K562 (cell line): ENCODE data around the gene CDH6. TPM values are rescaled to one million over a fixed set of nuclear protein-coding genes. Genes with fewer than 3 reads are reported as not detected.

Experiments
- ARID2 ChIP-seq: fragments of 450-650 bp; IDR thresholded peaks from 2 replicates; pipeline ENCODE4 v1.6.1; 2017; ENCODE audit warnings: antibody characterized with exemption, mild to moderate bottlenecking
- CAMTA2 ChIP-seq: fragments of 250-450 bp; sonication (Bioruptor Pico); conservative IDR thresholded peaks from 2 replicates; pipeline ENCODE4 v1.5.1; 2022
- CBX1 ChIP-seq: sonication (generic); IDR thresholded peaks from 2 replicates; pipeline ENCODE4 v1.6.1; 2016; ENCODE audit warnings: antibody characterized with exemption, low read depth, mild to moderate bottlenecking
- CHD1 ChIP-seq: fragments of 200-600 bp; sonication (generic); IDR thresholded peaks from one replicate; pipeline ENCODE4 v1.6.1; 2012; ENCODE audit warnings: mild to moderate bottlenecking, moderate library complexity, low read length, inconsistent platforms
- MEF2D ChIP-seq: conservative IDR thresholded peaks from 2 replicates; pipeline ENCODE4 v1.6.1; 2016; ENCODE audit warnings: low read depth, missing genetic modification characterization, missing compliant biosample characterization
- NR2C1 ChIP-seq, 2 experiments: fragments of 450-650 bp; IDR thresholded peaks; 2 replicates each; pipeline ENCODE4 v1.6.1; 2017; ENCODE audit warnings: mild to moderate bottlenecking in 2 of 2, antibody characterized with exemption in 1 of 2, inconsistent platforms in 1 of 2, missing compliant biosample characterization in 1 of 2, missing genetic modification characterization in 1 of 2
- NR3C1 ChIP-seq: sonication (generic); formaldehyde crosslinking; IDR thresholded peaks from 2 replicates; pipeline ENCODE4 v1.8.1; 2022; ENCODE audit warnings: missing genetic modification reagents
- ZNF143 ChIP-seq: sonication (generic); formaldehyde crosslinking; IDR thresholded peaks from 2 replicates; pipeline ENCODE4 v1.9.0; 2022; ENCODE audit warnings: mild to moderate bottlenecking, missing genetic modification reagents
- ZNF224 ChIP-seq: sonication (generic); formaldehyde crosslinking; IDR thresholded peaks from 2 replicates; pipeline ENCODE4 v1.8.0; 2022; ENCODE audit warnings: mild to moderate bottlenecking, missing genetic modification reagents
- ZNF282 ChIP-seq: sonication (generic); formaldehyde crosslinking; IDR thresholded peaks from 2 replicates; pipeline ENCODE4 v1.8.1; 2023; ENCODE audit warnings: missing genetic modification reagents
- ZNF57 ChIP-seq: fragments of 450-650 bp; formaldehyde crosslinking; IDR thresholded peaks from 2 replicates; pipeline ENCODE4 v1.4.0; 2020; ENCODE audit warnings: mild to moderate bottlenecking, moderate library complexity
- polyA plus RNA-seq, 8 experiments: library from polyadenylated mRNA; depleted of rRNA in 4 of 8; stranded (reverse) in 5 of 8; unstranded in 3 of 8; fragments of >200 nt; fragmentation: Nextera tagmentation in 2 of 8; fragmentation: Illumina TruSeq in 1 of 8; extraction: Ambion mirVana in 2 of 8; extraction: Trizol in 1 of 8; gene quantifications; 2 replicates each; pipeline versions ENCODE4 v1.2.1 to v1.2.3, GENCODE V29; 2011 to 2014; ENCODE audit warnings: inconsistent platforms in 1 of 8, missing spikeins in 1 of 8
- total RNA-seq, 7 experiments: library from RNA; depleted of rRNA in 6 of 7; stranded (reverse); fragments of >200 nt in 6 of 7; fragmentation: Illumina TruSeq in 2 of 7; extraction: Trizol in 2 of 7; gene quantifications; 2 replicates each; pipeline versions ENCODE4 v1.2.1 to v1.2.3, GENCODE V29; 2011 to 2021; ENCODE audit warnings: low replicate concordance in 1 of 7
- TF ChIP-seq, protein P1 (sequence below): fragments of 450-650 bp; conservative IDR thresholded peaks from 2 replicates; pipeline ENCODE4 v1.6.1; 2016; ENCODE audit warnings: missing genetic modification characterization, low read depth, mild to moderate bottlenecking, control low read depth, missing compliant biosample characterization
- TF ChIP-seq, protein P2 (sequence below): fragments of 250-450 bp; sonication (Bioruptor Pico); IDR thresholded peaks from 2 replicates; pipeline ENCODE4 v1.8.0; 2022; ENCODE audit warnings: moderate library complexity, mild to moderate bottlenecking, inconsistent platforms
- TF ChIP-seq, protein P3 (sequence below): fragments of 250-450 bp; sonication (Bioruptor Pico); IDR thresholded peaks from 2 replicates; pipeline ENCODE4 v1.8.0; 2021; ENCODE audit warnings: moderate library complexity, mild to moderate bottlenecking, inconsistent platforms

The CDH6 gene
- total and polyA plus RNA-seq, 9 of the 15 experiments (the other 6 are each of a cell fraction or from before 2014, with no cell fraction given): not detected

DNA sequence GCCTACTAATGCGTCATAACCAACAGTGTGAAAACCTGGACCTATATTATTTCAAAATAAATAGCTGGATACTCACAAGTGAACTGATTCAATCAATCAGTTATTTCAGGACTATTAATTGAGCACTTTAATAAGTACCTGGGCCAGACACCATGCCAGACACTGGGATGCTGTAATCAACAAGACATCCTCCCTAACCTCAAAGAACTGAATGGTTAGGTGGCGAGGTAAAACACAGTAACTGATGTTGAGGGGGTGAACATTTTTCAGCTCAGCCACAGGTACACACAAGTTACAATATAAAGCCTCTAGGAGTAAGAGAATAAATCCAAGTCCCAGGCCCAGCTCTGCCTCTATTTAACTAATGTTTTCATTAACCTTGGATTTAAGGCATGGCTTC lies 24.0 kb downstream of the CDH6 start (continued):
- TF ChIP-seq, protein P1, sequence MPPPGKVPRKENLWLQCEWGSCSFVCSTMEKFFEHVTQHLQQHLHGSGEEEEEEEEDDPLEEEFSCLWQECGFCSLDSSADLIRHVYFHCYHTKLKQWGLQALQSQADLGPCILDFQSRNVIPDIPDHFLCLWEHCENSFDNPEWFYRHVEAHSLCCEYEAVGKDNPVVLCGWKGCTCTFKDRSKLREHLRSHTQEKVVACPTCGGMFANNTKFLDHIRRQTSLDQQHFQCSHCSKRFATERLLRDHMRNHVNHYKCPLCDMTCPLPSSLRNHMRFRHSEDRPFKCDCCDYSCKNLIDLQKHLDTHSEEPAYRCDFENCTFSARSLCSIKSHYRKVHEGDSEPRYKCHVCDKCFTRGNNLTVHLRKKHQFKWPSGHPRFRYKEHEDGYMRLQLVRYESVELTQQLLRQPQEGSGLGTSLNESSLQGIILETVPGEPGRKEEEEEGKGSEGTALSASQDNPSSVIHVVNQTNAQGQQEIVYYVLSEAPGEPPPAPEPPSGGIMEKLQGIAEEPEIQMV: no peak
- no peak for TF ChIP-seq ARID2
- no peak for TF ChIP-seq CAMTA2 (CRISPR knock-in tag)
- no peak for TF ChIP-seq MEF2D
- TF ChIP-seq, protein P2, sequence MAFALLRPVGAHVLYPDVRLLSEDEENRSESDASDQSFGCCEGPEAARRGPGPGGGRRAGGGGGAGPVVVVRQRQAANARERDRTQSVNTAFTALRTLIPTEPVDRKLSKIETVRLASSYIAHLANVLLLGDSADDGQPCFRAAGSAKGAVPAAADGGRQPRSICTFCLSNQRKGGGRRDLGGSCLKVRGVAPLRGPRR: no peak
- TF ChIP-seq ZNF57: no peak
- no peak for TF ChIP-seq NR2C1 (IDR thresholded peaks at IDR 0.05)
- TF ChIP-seq NR2C1 (tag; IDR thresholded peaks at IDR 0.05): no peak
- no peak for TF ChIP-seq ZNF143 (CRISPR knock-in tag)
- TF ChIP-seq ZNF282 (CRISPR knock-in tag): no peak
- TF ChIP-seq NR3C1 (CRISPR knock-in tag): no peak
- TF ChIP-seq CHD1: no peak
- TF ChIP-seq, protein P3, sequence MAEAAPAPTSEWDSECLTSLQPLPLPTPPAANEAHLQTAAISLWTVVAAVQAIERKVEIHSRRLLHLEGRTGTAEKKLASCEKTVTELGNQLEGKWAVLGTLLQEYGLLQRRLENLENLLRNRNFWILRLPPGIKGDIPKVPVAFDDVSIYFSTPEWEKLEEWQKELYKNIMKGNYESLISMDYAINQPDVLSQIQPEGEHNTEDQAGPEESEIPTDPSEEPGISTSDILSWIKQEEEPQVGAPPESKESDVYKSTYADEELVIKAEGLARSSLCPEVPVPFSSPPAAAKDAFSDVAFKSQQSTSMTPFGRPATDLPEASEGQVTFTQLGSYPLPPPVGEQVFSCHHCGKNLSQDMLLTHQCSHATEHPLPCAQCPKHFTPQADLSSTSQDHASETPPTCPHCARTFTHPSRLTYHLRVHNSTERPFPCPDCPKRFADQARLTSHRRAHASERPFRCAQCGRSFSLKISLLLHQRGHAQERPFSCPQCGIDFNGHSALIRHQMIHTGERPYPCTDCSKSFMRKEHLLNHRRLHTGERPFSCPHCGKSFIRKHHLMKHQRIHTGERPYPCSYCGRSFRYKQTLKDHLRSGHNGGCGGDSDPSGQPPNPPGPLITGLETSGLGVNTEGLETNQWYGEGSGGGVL (CRISPR knock-in tag): no peak
- no peak for TF ChIP-seq CBX1
- TF ChIP-seq ZNF224 (CRISPR knock-in tag): no peak
